Left kidney (tissue), 2 donors: Measurements from ENCODE around the gene CDC42SE2. TPM values are rescaled to one million over a fixed set of nuclear protein-coding genes. Genes with fewer than 3 reads are reported as not detected.
"Not testable (repeated sequence)": the region's sequence is repeated elsewhere in the genome, so short reads cannot be mapped to it uniquely, and the experiment has no call there.

Experiments used
- DNase-seq: peaks from one replicate; pipeline ENCODE4 v3.0.0-alpha.2; 2013
- polyA plus RNA-seq: library from polyadenylated mRNA; unstranded; fragments of 120-200 nt; gene quantifications from one replicate; pipeline ENCODE4 v1.2.1, GENCODE V29; 2013; ENCODE audit not compliant: insufficient read length

The CDC42SE2 gene
- polyA plus RNA-seq, 1 donor = 58.3 TPM

- no peak for DNase-seq
Measured at GRCh38 chr5:131318455-131318854, 54.6 kb downstream of the CDC42SE2 start.

- DNase-seq = no peak
Measured at GRCh38 chr5:131321066-131321465, 57.2 kb downstream of the CDC42SE2 start.

- no peak for DNase-seq
Measured at GRCh38 chr5:131322926-131323325, 59.1 kb downstream of the CDC42SE2 start.

DNA sequence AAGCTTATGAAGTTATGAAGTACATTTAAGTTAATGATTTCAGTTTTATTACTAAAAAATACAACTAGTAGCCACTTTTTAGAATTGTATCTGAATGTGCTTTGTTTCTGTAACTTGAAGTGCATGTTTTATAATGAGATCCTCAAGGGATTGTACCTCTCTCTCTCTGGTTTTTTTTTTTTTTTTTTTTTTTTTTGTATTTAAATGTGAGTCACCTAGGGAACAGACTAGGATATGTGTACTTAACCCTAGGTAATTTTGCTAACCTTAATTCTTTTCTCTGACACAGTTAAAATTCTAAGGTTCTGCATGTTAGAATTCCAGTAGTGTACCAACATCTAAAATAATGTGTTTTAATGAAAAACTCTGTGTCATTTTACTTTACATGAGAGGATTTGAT is 59.5 kb downstream of the CDC42SE2 start:
- no peak for DNase-seq

- no peak for DNase-seq
Measured at GRCh38 chr5:131324303-131324702, 60.5 kb downstream of the CDC42SE2 start.

DNA sequence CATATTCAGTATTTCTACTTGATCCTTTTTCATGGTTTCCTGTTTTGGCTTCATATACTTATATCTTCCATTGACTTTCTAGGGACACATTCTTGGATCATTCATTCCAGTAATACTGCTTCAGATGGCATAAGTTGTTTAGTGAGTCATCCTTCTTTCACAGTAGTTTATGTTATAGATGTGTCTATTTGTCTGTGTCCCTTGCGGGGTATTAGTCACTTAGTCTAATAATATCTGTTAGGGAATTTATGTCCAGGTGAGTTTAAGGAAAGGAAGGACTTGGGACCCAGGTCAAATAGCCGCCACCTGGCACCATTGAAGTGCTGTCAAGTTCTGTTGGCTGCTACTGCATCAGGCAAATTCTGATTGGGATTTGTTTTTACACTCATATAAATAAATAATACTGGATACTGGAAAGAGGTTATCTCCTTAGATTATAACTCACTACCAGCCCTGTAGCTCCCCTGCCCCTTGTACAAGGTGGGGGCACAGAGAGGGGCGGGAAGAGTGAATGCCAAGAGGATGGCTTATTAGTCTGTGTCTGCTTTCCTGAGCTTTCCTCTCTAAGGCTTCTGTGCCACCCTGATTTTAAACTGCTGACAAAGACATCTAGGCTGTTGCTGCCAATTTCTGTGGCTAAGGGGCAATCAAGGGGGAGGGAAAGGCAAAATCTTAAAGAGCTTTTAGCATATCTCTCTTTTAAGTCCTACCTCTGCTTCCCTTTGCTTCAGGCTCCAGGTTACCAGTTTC is 64.9 kb downstream of the CDC42SE2 start:
- no peak for DNase-seq

DNA sequence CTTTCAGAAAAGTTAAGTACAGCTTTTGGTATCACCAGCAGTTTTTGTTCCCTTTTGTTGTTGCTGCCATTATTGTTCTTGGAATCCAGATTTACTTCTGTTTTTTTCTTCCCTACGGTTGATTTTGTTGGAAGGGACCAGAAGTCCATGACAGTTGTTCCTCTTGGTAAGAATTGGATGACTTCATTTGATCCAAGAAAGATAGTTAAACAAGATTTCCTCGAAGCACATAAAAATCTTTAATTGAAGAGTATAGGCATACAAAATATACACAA is 65.4 kb downstream of the CDC42SE2 start:
- no peak for DNase-seq

GRCh38 chr5:131330031-131330430 is 66.2 kb downstream of the CDC42SE2 start:
- no peak for DNase-seq

- DNase-seq = not testable (repeated sequence)
Measured at GRCh38 chr5:131335756-131336155, 71.9 kb downstream of the CDC42SE2 start.

GRCh38 chr5:131336801-131337200 is 72.9 kb downstream of the CDC42SE2 start:
- DNase-seq = not testable (repeated sequence)

GRCh38 chr5:131337240-131338050 is 73.6 kb downstream of the CDC42SE2 start:
- not testable (repeated sequence) for DNase-seq

- no peak for DNase-seq
Measured at GRCh38 chr5:131338051-131338453, 74.2 kb downstream of the CDC42SE2 start.

DNA sequence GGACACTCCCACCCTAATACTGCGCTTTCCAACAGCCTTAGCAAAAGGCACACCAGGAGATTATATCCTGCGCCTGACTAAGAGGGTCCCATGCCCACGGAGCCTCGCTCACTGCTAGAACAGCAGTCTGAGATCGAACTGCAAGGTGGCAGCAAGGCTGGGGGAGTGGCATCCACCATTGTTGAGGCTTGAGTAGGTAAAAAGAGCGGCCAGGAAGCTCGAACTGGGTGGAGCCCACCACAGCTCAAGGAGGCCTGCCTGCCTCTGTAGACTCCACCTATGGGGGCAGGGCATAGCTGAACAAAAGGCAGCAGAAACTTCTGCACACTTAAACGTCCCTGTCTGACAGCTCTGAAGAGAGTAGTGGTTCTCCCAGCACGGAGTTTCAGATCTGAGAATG is 80.4 kb downstream of the CDC42SE2 start:
- DNase-seq = not testable (repeated sequence)

DNA sequence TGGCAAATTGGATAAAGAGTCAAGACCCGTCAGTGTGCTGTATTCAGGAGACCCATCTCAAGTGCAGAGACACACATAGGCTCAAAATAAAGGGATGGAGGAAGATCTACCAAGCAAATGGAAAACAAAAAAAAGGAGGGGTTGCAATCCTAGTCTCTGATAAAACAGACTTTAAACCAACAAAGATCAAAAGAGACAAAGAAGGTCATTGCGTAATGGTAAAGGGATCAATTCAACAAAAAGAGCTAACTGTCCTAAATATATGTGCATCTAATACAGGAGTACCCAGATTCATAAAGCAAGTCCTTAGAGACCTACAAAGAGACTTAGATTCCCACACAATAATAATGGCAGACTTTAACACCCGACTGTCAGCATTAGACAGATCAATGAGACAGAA is 82.4 kb downstream of the CDC42SE2 start:
- not testable (repeated sequence) for DNase-seq

- DNase-seq = no peak
Measured at GRCh38 chr5:131353991-131354390, 90.1 kb downstream of the CDC42SE2 start.

DNA sequence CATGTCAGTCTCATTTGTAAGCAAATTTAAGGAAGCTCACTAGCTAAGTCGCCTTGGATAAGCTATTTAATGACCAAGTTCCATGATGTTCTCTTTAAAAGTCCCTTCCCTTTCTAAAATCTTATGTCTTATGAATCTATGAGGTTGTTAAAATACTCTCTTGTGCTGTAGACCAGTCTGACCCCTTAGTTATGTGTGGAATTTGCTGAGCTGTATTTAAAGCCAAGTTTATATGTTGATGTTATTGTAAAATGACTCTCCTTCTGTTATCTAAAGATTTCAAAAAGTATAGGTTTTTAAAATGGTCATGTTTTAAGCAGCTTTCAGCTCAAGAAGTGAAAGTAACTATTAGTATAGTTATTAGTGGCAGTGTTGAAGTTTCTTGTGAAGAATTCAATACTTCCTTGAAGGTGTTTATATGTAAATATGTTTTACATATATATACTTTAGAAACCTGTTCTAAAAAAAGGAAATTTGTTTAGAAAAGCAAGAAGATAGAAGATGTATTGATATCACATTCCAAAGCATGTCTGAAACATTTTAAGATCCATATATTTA is 92.2 kb downstream of the CDC42SE2 start:
- DNase-seq = no peak

DNA sequence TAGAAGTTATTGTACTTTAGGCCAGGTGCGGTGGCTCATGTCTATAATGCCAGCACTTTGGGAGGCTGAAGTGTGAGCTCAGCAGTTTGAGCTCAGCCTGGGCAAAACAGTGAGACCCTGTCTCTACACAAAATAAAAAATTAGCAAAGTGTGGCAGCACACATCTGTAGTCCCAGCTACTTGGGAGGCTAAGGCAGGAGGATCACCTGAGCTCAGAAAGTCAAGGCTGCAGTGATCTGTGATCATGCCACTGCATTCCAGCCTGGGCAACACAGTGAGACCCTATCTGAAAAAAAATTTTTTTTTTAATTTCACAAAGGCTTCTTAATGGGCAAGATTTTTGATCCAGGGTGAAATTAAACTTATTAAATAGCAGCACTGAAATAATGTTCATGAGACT is 92.8 kb downstream of the CDC42SE2 start:
- no peak for DNase-seq

DNA sequence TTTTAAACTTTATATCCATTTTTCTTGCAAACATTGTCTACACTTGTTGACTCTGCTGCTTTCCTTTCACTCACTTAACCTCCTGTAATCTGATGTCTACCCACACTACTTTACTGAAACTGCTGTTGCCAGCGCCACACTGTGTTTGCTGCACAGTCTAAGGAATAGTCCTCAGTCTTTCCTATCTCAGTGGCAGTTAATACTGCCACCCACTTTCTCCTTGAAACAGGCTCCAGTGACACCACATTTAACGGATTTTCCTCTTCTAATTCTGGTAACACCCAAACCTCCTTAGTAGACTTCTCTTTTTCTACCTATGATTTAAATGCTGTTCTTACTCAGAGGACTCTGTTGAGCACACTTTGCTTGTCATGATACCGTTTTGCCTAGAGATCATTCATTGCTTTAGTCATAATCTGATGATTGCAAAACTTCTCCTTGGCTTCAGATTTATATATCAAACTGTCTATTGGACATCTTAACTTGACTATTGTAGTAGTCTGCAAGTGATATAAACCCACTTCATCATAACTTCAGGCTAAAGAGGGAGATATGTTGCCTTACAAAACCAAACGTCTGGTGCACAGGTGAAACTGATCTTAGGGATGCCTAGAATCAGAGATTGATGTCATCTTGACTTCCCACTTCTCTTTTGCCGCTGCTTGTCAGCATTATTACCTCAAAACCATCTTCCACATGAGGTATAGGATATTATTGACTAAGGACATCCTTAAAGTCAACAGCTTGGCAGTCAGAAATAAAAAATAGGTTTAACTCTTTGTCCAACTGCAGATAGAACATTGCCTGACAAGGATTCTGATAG is 94.1 kb downstream of the CDC42SE2 start:
- DNase-seq = no peak

- no peak for DNase-seq
Measured at GRCh38 chr5:131361677-131362315, 97.9 kb downstream of the CDC42SE2 start.

DNA sequence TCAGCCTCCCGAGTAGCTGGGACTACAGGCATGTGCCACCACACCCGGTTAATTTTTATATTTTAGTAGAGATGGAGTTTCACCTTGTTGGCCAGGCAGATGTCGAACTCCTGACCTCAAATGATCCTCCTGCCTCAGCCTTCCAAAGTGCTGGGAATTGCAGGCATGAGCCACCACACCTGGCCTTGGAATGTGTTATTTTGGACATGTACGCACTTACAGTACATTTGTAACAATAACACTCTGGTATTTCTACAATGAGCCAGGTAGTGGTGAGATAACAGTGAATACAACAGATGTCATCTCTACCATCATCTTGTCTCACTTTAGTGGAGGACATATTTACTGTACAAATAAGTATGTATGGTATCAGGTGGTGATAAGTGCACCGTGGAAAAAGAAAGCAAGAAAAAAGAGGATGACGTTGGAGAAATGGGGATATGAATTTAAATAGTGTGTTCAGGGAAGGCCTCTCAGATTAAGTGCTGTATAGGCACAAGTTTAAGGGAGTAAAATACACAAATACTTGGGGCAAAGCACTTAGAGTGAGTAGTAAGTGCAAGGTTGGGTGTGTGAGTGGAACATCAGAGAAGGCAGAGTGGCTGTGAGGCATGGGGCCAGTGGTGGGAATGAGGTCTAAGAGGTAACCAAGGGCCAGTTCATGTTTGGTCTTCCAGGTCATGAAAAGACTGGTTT is 100.1 kb downstream of the CDC42SE2 start:
- no peak for DNase-seq

- no peak for DNase-seq
Measured at GRCh38 chr5:131364507-131365050, 100.7 kb downstream of the CDC42SE2 start.
